Left colon (tissue), 2 donors: ENCODE data around the gene NOSIP. TPM values are rescaled to one million over a fixed set of nuclear protein-coding genes. Genes with fewer than 3 reads are reported as not detected.
A peak's percentile ranks its signal among the peaks of the same experiment; 100 is the strongest.

Source experiments
- ATAC-seq: fragments of 200-7000 bp; cut with Tn5 transposase; one replicate; pipeline ENCODE4 v1.9.1; 2020; ENCODE audit warnings: mild to moderate bottlenecking, moderate library complexity
- DNase-seq, 2 donors: peaks; one replicate each; pipeline ENCODE4 v3.0.0-alpha.2; 2020
- intact Hi-C, 2 donors: fragments of 100-400 bp; cut with DNase I in 1 of 2; cut with micrococcal nuclease in 1 of 2; formaldehyde crosslinking; loops; one replicate each; pipeline versions ENCODE4 v1.11.2 to v1.14.0; 2022; cut with DNase I, micrococcal nuclease
- total RNA-seq, 2 donors: library from RNA; stranded (reverse); fragmentation: NEBNext Ultra II Directional; extraction: Animal tissue kit (Norgen Biotek cat#: 25700); gene quantifications; one replicate each; pipeline ENCODE4 v1.2.1, GENCODE V29; 2021
- donor health status: DM: no; HTN: no; CAD: no.
- donor health status: DM: yes; HTN: yes; CAD: no.

Gene NOSIP
- total RNA-seq, 2 donors from 2014 or later = 62.8 to 66.4 TPM

DNA sequence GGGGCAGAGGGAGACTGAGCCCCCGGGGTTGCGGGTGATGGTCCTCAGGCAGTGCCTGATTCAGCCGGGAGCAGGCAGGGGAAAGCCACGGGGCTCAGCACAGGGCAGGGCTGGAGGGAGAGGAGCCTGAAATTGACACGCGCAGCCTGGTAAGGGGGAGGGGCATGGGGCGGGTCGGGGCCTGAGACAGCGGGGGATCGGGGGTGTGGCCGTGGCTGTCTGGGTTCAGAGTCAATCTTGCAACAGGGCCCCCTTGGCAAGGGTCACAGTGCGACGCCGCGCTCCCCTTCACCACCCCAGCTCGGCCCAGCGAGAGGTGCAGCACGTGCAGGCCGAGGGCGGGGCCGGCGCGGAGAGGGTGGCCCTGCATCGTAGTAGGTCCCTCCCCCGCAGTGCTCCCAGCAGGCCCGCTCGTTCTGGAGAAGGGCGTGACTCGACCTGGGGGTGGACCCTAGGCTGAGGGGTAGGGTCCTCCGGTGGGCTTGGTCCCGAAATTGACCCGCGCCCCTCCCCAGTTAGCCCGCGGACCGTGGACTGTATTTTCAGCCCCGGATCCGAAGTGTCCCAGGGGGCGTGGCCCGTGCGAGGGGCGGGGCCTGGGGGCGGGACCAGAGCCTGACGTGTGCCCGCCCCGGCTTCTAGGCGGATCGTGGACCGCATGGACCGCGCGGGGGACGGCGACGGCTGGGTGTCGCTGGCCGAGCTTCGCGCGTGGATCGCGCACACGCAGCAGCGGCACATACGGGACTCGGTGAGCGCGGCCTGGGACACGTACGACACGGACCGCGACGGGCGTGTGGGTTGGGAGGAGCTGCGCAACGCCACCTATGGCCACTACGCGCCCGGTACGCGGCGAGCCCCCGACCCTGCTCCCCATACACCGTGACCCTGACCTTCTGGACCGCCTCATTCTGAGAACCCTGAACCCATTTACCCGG lies 46.5 kb downstream of the NOSIP start:
- DNase-seq (peak in 1 of 2 donors; percentile 77), ATAC-seq (peak; percentile 86)
- intact Hi-C loops = no loop called here

DNA sequence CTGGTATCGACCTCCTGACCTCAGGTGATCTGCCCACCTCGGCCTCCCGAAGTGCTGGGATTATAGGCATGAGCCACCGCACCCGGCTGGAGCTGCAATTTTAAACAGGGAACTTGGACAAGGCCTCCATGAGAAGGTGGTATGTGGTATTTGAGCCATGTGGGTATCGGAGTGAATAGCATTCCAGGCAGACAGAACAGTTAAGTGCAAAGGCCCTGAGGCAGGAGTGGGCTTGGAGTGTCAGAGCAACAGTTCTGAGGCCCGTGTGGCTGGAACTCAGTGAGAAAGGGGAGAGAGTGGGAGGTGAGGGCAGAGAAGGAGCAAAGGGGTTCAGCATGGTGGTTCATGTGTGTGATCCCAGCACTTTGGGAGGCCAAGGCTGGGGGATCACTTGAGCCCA lies 49.6 kb downstream of the NOSIP start:
- intact Hi-C loops = no loop called here
- ATAC-seq (no peak), DNase-seq (no peak)

DNA sequence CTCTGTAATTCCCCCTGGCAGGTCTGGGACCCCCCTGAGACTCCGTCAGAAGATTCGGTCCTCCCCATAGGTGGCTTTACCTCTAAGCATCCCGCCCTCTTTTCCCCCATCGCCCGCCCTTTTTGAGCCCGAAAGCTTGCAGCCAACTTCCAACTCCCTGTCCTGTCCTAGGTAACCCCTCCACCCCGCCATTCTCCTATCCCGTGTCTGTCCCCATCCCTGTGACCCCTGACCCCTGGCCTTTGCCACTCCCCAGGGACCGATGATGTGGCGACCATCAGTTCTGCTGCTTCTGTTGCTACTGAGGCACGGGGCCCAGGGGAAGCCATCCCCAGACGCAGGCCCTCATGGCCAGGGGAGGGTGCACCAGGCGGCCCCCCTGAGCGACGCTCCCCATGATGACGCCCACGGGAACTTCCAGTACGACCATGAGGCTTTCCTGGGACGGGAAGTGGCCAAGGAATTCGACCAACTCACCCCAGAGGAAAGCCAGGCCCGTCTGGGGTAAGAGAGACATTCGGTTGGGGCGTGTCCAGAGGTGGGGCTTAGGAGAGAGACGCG lies 52.1 kb downstream of the NOSIP start:
- ATAC-seq (no peak), DNase-seq (no peak)
- intact Hi-C loops = no loop called here

DNA sequence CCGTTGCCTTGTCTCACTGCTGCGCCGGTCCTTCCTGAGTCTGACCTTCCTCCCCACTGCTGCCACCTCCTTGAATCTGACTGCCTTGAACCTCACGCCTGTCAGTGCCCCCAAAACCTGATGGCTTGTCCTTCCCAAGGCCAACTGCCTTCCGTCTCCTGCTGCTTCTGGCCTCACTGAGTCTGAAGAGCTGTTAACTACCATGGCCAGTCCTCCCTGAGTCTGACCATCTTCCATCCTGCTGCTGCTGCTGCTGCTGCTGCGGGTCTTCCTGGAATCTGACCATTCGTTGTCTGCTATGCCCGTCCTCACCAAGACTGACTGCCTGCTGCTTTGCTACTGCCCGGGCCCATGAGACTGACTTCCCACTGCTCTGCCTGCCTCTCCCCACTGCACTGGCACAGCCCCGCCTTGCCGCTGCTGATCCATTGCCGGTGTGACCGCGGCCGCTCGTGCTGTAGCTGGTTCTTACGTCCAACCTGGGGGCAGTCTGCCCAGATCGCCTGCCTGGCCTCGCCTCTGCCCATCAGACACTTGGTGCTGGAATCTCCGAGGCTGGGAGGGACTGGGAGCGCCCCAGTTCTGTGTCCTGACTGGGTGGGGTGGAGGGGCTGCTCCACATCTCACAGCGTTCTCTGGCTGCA lies 55.4 kb downstream of the NOSIP start:
- ATAC-seq (no peak), DNase-seq (no peak)
- intact Hi-C loops = no loop called here

DNA sequence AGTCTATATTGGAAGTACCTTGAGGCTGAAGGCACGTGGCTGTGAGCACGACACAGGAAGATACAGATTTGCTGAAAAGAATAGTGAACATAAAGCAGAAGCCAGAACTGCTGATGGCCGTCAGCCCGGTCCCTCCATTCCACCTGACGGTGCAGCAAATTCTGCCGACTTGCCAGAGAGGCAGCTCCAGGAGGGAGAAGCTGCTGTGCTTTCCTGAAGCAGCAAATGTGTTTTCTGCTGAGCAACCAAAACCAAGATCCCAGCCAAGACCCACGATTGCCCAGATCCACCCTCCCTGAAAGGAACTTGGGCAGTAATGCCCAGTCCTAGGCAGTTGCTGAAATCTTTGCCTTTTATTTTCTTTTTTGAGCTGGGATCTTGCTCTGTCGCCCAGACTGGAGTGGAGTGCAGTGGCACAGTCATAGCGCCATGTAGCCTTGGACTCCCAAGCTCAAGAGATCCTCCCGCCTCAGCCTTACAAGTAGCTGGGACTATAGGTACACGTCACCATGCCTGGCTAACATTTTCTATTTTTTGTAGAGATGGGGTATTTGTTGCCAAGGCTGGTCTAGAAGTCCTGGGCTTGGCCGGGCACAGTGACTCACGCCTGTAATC lies 59.5 kb downstream of the NOSIP start:
- peak in 1 of 2 donors; percentile 52 for DNase-seq
- intact Hi-C loops = no loop called here
- ATAC-seq = no peak

DNA sequence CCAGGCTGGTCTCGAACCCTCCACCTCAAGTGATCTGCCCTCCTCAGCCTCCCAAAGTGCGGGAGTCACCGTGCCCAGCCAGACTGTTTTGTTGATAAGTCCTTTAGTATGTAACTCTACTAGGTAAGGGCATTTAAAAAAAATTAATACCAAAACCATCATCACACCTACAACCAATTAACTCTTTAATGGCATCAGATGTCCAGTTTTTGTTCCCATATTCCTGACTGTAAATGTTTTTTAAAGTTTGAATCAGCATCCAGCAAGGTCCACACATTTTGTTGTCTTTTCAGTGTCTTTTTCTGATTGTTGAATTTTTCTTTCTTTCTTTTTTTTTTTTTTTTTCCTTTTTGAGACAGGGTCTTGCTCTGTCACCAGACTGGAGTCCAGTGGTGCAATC lies 62.3 kb downstream of the NOSIP start:
- ATAC-seq = no peak
- DNase-seq = no peak
- intact Hi-C loops = no loop called here

DNA sequence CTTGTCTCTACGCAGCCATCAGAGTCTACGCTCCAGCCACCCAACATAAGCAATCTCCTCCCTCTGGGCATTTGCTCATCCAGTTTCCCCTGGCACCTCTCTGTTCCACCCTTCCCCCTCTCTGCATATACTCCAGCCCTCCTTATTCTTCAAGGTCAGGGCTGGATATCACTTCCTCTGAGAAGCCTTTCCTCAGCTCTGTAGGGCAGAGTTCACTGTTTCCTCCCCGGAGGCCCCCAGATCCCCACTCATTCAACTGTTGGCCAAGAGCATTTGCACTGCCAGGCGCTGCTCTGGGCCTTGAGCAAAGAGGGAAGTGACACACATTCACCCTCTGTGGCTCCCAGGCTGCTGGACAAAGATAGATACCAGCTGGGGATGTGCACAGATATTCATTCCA lies 64.6 kb downstream of the NOSIP start:
- peak; percentile 32 to 58 for DNase-seq
- intact Hi-C loops = no loop called here
- peak; percentile 1 for ATAC-seq

DNA sequence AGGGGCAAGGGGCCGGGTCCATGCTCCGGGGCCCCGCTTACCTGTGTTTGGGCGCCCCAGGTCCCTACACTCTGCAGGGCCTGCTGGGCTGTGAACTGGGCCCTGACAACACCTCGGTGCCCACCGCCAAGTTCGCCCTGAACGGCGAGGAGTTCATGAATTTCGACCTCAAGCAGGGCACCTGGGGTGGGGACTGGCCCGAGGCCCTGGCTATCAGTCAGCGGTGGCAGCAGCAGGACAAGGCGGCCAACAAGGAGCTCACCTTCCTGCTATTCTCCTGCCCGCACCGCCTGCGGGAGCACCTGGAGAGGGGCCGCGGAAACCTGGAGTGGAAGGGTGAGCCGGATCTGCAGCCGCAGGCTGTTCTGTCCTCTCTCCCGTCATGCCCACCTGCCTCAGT lies 66.2 kb downstream of the NOSIP start:
- peak; percentile 43 for ATAC-seq
- peak in 1 of 2 donors; percentile 31 for DNase-seq
- intact Hi-C loops = no loop called here

DNA sequence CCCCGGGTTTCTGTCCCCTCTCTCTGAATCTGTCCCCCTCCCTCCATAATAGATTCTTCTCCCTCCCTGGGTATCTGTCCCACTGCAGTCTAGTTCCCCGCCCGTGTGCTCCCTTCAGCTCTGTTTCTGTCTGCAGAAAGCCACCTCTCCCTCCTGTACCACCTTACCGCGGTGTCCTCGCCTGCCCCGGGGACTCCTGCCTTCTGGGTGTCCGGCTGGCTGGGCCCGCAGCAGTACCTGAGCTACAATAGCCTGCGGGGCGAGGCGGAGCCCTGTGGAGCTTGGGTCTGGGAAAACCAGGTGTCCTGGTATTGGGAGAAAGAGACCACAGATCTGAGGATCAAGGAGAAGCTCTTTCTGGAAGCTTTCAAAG lies 66.6 kb downstream of the NOSIP start:
- DNase-seq = peak in 1 of 2 donors; percentile 45
- intact Hi-C loops = loop anchor here in 1 of 2 donors (2.0 kb wide), 1 partner anchor 33 kb away; no protein-coding TSS in a partner anchor
- ATAC-seq = peak; percentile 44

DNA sequence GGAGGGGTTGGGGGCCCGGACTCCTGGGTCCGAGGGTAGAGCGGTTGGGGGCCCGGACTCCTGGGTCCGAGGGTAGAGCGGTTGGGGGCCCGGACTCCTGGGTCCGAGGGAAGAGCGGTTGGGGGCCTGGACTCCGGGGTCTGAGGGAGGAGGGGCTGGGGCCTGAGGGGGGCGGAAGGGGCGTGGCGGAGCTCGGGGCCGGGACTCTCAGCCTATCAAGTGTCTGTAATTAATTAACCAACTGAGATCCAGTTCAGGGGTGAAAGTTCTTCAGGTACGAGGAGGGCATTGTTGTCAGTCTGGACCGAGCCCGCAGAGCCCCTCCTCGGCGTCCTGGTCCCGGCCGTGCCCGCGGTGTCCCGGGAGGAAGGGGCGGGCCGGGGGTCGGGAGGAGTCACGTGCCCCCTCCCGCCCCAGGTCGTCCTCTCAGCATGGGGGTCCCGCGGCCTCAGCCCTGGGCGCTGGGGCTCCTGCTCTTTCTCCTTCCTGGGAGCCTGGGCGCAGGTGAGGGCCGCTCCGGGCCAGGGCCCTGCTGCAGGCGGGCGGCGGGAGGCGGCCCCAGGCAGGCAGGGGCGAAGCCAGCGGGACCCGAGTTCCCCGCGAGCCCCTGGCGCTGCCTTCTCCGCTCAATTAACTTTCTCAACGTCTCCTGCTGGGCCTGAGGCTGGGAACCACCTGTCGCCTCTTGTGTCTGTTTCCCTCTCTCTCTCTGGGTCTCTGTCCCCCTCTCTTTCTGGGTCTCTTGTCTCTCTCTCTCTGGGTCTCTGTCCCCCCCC lies 67.2 kb downstream of the NOSIP start:
- DNase-seq (peak; percentile 67 to 82), ATAC-seq (peak; percentile 83)
- intact Hi-C loops = loop anchor here in 1 of 2 donors (2.0 kb wide), 1 partner anchor 34 kb away; no protein-coding TSS in a partner anchor

DNA sequence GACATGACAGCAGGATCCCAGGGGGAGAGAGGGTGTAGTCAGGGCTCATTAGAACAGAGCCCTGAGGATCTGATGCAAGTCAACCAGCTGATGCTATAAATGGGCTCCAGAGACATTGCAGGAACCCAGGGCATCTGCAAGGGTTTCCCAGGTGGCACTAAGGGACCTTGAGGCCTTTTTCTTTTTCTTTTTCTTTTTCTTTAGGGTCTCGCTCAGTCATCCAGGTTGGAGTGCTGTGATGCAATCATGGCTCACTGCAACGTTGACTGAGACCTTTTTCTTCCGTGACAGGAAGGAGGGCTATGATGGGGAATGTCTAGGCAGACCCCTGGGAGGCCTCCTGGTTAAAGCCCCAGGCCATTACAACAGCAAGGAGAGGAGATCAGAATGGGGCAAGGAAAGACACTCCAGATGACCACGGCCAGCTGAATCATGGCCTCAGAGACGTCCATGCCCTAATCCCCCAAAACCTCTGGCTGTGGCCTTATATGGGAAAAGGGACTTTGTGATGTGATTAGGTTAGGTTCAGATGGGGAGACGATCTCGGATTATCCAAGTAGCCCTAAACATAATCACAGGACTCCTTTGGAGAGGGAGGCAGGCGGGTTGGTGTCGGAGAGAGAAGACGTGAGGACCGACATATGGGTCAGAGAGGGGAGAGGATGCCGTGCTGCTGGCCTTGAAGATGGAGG lies 72.4 kb downstream of the NOSIP start:
- ATAC-seq = no peak
- DNase-seq = no peak
- intact Hi-C loops = no loop called here

DNA sequence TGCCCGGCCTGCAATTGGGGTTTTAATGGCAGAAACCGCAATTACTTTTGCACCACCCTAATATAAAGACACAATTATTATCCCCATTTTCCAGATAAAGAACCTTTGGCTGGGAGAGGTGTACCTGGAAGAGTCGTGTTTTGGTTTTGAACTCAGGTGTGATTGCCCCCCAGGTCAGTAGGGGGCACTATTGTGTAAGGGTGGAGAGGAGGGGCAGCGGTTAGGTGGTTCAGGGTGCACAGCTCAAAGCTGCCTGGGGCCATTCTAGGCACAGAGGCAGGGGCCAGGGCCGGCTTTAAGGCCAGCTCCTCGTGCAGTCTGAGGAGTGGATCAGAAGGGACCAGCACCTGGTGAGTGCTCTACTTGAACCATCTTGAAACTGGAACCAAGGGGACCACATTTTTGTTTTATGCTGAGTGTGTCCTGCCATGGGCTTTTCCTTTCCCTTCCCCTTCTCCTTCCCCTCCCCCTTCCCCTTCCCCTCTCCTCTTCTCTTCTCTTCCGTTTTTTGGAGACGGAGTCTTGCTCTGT lies 73.7 kb downstream of the NOSIP start:
- ATAC-seq (peak; percentile 83), DNase-seq (peak; percentile 66 to 78)
- intact Hi-C loops = no loop called here

Other genes starting within 250 kb of the NOSIP start
- gene CD37, start 245.2 kb downstream of the NOSIP start, total RNA-seq = 1 to 10 TPM; 5.6 to 9.6 TPM
- gene TEAD2, start 218.1 kb downstream of the NOSIP start, total RNA-seq = 10 to 100 TPM; 11.8 to 18.0 TPM
- gene DKKL1, start 216.7 kb downstream of the NOSIP start, total RNA-seq = not detected
- gene KASH5, start 192.3 kb downstream of the NOSIP start, total RNA-seq = not detected
- gene PTH2, start 157.1 kb downstream of the NOSIP start, total RNA-seq = not detected
- not detected for gene GFY, start 155.2 kb downstream of the NOSIP start, total RNA-seq
- gene SLC17A7, start 139.0 kb downstream of the NOSIP start, total RNA-seq = under 1 TPM; 0.24 to 0.81 TPM
- 10 to 100 TPM; 62.9 to 74.1 TPM for gene PIH1D1, start 128.7 kb downstream of the NOSIP start, total RNA-seq
- gene ALDH16A1, start 127.3 kb downstream of the NOSIP start, total RNA-seq = 10 to 100 TPM; 24.9 to 31.5 TPM
- 1 to 10 TPM; 3.4 to 6.4 TPM for gene FLT3LG, start 106.3 kb downstream of the NOSIP start, total RNA-seq
- gene RPL13A, start 92.9 kb downstream of the NOSIP start, total RNA-seq = 1,000 to 10,000 TPM; 2,164 to 2,325 TPM
- 1,000 to 10,000 TPM; 1,501 to 1,657 TPM for gene RPS11, start 84.1 kb downstream of the NOSIP start, total RNA-seq
- 100 to 1,000 TPM; 411 to 508 TPM for gene FCGRT, start 67.9 kb downstream of the NOSIP start, total RNA-seq
- gene RCN3, start 52.6 kb downstream of the NOSIP start, total RNA-seq = 10 to 100 TPM; 18.2 to 21.7 TPM
- gene PRRG2, start 760 bp upstream of the NOSIP start, total RNA-seq = 10 to 100 TPM; 22.4 to 26.1 TPM
- 10 to 100 TPM; 20.5 to 26.4 TPM for gene PRR12, start 10.6 kb upstream of the NOSIP start, total RNA-seq
- gene RRAS, start 59.6 kb upstream of the NOSIP start, total RNA-seq = 10 to 100 TPM; 41.7 to 76.6 TPM
- gene SCAF1, start 61.7 kb upstream of the NOSIP start, total RNA-seq = 10 to 100 TPM; 60.9 to 62.7 TPM
- gene IRF3, start 85.3 kb upstream of the NOSIP start, total RNA-seq = 10 to 100 TPM; 69.0 to 83.1 TPM
- gene BCL2L12, start 85.4 kb upstream of the NOSIP start, total RNA-seq = 10 to 100 TPM; 13.8 to 14.9 TPM
- gene PRMT1, start 96.7 kb upstream of the NOSIP start, total RNA-seq = 10 to 100 TPM; 66.7 to 83.9 TPM
- gene ADM5, start 109.0 kb upstream of the NOSIP start, total RNA-seq = 1 to 10 TPM in 1 of 2 donors, under 1 TPM in 1; 0.98 to 1.1 TPM
- 1 to 10 TPM; 1.5 to 2.0 TPM for gene CPT1C, start 110.6 kb upstream of the NOSIP start, total RNA-seq
- under 1 TPM; 0.21 to 0.22 TPM for gene TSKS, start 182.8 kb upstream of the NOSIP start, total RNA-seq
- gene AP2A1, start 186.4 kb upstream of the NOSIP start, total RNA-seq = 10 to 100 TPM; 71.2 to 72.9 TPM
- gene FUZ, start 232.7 kb upstream of the NOSIP start, total RNA-seq = 1 to 10 TPM; 7.6 to 10.0 TPM
- gene MED25, start 237.7 kb upstream of the NOSIP start, total RNA-seq = 10 to 100 TPM; 52.6 to 52.8 TPM